HUES48 (cell line): ENCODE results near the gene NEURL1B.
"Not testable (repeated sequence)": the region's sequence is repeated elsewhere in the genome, so short reads cannot be mapped to it uniquely, and the experiment has no call there.

Source experiments
- H3K27ac ChIP-seq: one replicate; pipeline ENCODE4 v1.7.0; 2013; ENCODE audit warnings: low read depth, low read length, inconsistent platforms
- H3K27me3 ChIP-seq: 2 replicates; pipeline ENCODE4 v1.6.1; 2013; ENCODE audit warnings: mild to moderate bottlenecking, low read length; ENCODE audit not compliant: control insufficient read depth, insufficient read depth
- H3K36me3 ChIP-seq: 2 replicates; pipeline ENCODE4 v1.6.1; 2013; ENCODE audit warnings: low read length; ENCODE audit not compliant: control insufficient read depth, insufficient read depth
- H3K4me1 ChIP-seq: 2 replicates; pipeline ENCODE4 v1.6.1; 2013; ENCODE audit warnings: mild to moderate bottlenecking, low read length; ENCODE audit not compliant: control insufficient read depth, insufficient read depth
- H3K4me3 ChIP-seq: 2 replicates; pipeline ENCODE4 v1.5.1; 2013; ENCODE audit warnings: mild to moderate bottlenecking, low read depth, low read length
- H3K9ac ChIP-seq: 2 replicates; pipeline ENCODE4 v1.6.1; 2013; ENCODE audit warnings: mild to moderate bottlenecking, low read depth, low read length, moderate library complexity
- H3K9me3 ChIP-seq: 2 replicates; pipeline ENCODE4 v1.6.1; 2013; ENCODE audit warnings: low read length; ENCODE audit not compliant: control insufficient read depth, insufficient read depth

Gene NEURL1B

DNA sequence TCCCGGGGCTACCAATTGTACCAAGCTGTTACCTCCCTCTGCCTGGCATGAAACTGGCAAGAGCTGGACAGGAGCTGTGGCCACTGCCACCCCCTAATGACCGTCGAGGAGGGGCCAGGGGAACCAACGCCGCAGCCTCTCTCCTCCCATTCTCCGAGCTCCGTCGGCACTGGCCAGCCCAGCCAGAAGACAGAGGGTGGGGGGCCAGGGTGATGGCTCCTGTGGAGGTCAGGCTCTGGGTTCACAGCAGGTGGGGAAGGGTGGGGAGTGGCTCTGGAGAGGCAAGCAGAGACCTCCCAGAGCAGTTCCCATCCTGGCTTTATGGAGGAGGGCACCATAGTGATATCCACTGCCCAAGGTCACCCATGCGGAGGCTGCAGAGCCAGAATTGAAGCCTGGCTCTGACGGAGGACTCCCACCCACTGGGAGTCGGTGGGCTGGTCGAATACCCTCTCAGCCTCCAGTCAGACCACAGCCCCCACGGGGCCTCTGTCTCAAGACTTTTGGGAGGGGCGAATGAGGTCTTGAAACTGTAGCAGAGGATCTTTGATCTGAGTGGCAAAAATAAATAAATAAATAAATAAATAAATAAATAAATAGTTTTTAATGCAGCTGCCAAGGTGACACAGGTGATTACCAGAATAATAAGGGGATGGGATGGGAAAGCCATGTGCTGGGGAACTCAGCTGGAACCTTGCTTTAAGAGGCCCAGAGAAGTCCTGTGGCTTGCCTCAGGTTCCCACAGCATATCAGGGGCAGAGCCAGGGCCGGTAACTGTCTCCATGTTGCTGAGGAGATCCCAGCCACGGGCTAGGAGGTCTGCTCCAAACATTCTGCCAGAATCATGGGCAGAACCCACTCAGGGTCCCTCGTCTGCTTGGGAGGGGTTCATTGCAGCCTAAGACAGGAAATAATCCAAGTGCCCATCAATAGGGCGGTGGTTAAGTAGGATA, 42.5 kb upstream of the NEURL1B start:
- H3K4me1 ChIP-seq = peaks cover 5% of the 10 kb centered on the region; the same call in 1 of the 2 replicates
- H3K9ac ChIP-seq = no peak overlapping the region
- no peaks in the 10 kb centered on the region for H3K9me3 ChIP-seq
- H3K36me3 ChIP-seq = no peaks in the 10 kb centered on the region
- no peaks in the 10 kb centered on the region for H3K27me3 ChIP-seq
- H3K27ac ChIP-seq = no peak overlapping the region
- no peak overlapping the region for H3K4me3 ChIP-seq

DNA sequence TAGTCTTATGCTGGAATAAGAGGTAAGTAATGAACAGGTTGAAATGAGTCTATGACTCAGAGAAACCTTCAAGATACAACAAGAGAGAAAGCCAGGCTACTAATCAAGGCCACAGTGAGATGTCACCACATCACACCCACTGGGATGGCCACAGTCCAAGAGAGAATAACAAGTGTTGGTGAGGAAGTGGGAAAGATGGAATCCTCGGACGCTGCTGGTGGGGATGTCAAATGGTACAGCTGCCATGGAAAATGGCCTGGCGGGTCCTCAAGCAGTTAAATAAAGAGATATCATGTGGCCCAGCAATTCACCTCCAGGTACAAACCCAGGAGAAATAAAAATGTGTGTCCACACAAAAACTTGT, 41.9 kb upstream of the NEURL1B start:
- H3K27me3 ChIP-seq = no peaks in the 10 kb centered on the region
- no peak overlapping the region for H3K4me3 ChIP-seq
- no peaks in the 10 kb centered on the region for H3K9me3 ChIP-seq
- H3K36me3 ChIP-seq = no peaks in the 10 kb centered on the region
- peaks cover 6% of the 10 kb centered on the region; the same call in 1 of the 2 replicates for H3K4me1 ChIP-seq
- H3K27ac ChIP-seq = no peak overlapping the region
- no peak overlapping the region for H3K9ac ChIP-seq

DNA sequence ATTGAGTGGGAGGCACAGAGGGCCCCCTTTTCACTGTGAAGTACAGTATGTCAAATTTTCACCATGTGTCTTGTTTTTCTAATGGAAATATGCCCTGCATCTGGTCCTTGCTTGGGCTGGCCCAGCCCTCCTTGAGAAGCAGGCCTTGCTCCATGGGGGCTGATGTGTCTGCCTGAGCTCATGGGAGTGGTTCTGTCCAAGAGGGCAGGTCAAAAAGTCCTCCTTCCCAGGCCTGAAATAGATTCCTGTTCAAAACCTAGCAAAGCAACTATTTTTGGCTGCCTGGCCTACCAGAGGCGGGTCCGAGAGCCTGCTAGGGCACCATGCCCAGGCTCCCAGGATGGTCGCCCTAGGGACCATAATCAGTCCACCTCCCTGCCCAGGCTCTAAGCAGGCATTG, 40.5 kb upstream of the NEURL1B start:
- Histone ChIP-seq H3K36me3 (no peaks in the 10 kb centered on the region), H3K9me3 (no peaks in the 10 kb centered on the region), H3K9ac (no peak overlapping the region), H3K27ac (no peak overlapping the region), H3K27me3 (no peaks in the 10 kb centered on the region), H3K4me3 (no peak overlapping the region), H3K4me1 (peaks cover 6% of the 10 kb centered on the region; the same call in 1 of the 2 replicates)

DNA sequence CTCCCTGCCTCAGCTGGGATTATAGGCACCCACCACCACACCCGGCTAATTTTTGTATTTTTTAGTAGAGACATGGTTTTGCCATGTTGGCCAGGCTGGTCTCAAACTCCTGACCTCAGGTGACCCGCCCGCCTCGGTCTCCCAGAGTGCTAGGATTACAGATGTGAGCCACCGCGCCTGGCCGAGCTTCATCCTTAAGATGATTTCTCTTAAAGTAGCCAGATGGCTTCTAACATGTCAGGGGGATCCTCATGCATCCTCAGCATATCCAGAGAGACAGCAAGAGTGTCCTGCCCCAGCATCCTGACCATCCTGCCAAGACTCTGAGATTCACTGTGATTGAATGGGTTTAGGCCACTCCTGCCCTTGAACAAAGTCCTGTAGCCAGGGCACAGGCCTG, 39.5 kb upstream of the NEURL1B start:
- not testable (repeated sequence) for H3K4me1 ChIP-seq, H3K36me3 ChIP-seq, H3K9ac ChIP-seq, H3K27ac ChIP-seq, H3K9me3 ChIP-seq, H3K27me3 ChIP-seq, H3K4me3 ChIP-seq

DNA sequence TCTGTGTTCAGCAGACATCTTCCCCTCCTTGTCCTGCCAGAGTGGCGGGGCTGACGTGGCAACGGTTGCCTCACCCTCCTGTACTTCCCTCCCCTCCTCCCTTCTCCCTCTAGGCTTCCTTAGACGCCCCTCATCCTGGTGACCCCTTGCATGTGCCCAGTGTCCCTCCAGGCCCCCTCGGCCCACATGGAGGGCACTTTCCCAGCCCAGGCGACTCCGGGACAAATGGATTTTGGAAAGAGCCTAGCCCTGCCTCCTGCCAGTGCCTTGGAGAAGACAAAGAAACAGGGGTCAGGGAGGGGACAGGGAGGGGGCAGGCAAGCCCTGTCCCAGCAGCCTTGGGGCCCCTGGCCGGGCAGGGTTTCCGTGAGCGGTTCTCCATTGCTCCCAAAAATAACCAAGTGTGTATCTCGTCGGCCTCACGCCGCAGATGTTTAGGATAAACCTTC, 38.3 kb upstream of the NEURL1B start:
- Histone ChIP-seq H3K4me1 (peaks cover 12% of the 10 kb centered on the region; the same call in 1 of the 2 replicates), H3K9ac (no peak overlapping the region), H3K36me3 (no peaks in the 10 kb centered on the region), H3K27ac (no peak overlapping the region), H3K27me3 (no peaks in the 10 kb centered on the region), H3K9me3 (no peaks in the 10 kb centered on the region), H3K4me3 (no peak overlapping the region)

DNA sequence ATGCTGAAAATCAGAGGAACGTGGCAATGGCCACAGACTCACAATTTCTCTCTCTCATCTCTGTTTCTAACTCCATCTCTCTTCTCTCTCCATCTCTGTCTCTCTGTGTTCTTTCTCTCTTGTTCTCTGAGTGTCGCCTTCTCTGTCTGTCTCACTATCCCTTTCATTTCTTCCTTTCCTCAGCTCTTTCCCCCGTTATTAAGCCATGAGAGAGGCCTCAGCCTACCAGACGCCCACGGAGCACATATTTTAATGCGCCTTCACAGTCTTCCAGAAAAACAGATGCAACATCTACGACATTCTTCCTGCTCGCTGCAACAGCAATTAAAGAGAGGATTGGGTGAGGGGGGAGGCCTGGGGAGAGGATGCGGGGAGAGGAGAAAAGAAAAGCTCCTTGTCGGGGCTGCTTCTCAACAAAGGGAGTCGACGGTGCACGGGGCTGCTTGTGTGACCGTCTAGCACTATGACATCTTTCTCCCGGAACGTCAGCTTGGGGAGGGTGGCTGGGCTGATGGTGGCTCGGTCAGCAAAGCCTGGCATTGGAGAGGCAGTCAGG, 37.7 kb upstream of the NEURL1B start:
- Histone ChIP-seq H3K4me1 (peaks cover 12% of the 10 kb centered on the region; the same call in 1 of the 2 replicates), H3K4me3 (no peak overlapping the region), H3K27me3 (no peaks in the 10 kb centered on the region), H3K36me3 (no peaks in the 10 kb centered on the region), H3K27ac (no peak overlapping the region), H3K9me3 (no peaks in the 10 kb centered on the region), H3K9ac (no peak overlapping the region)

DNA sequence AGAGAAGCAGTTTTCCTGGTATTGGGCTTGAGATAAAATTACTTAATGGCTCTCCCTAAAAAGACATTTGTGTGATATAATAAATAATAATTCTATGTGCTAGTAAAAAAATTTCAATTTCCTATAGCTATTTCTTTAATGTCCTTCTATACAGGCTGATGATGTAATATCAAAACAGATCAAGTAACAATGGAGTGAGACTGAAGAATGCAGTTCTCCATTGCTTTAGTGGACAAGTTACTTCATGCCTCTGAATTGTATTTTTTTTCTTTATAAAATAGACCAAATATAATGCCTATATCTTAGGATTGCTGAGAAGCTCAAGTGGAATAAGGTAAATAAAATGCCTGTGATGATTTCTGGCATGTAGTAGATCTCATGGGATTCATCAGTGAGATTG, 35.6 kb upstream of the NEURL1B start:
- Histone ChIP-seq H3K4me1 (peaks cover 12% of the 10 kb centered on the region; the same call in 1 of the 2 replicates), H3K9me3 (no peaks in the 10 kb centered on the region), H3K36me3 (no peaks in the 10 kb centered on the region), H3K27ac (no peak overlapping the region), H3K27me3 (no peaks in the 10 kb centered on the region), H3K4me3 (no peak overlapping the region), H3K9ac (no peak overlapping the region)

DNA sequence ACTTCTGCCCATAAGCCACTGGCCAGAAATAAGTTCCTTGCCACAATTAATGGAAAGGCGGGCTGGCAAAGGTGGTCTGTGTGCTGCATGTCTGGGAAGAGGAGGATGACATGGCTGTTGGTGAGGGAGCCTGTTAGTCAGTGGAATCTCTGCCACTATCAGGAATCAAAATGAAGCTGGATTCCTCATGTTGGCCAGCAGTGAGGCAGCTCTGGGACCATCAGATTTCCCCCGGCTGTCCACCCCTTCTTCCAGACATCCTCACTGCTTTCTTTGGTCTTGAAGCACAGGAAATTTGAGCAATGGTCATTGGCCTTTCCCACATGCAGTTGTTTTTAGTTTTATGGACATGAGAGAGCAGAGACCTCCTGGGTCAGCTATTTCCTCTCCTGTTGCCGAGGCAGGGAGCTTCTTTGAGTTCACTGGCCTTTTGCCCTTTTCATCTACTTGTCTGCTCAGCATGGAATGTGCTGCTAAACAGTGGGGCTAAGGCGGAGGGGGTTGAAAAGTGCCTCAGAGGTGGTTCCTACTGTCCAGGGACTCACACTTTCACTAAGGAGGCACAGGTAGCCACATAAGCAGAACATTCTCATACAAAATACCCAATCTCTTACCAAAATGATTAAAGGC, 34.8 kb upstream of the NEURL1B start:
- Histone ChIP-seq H3K9ac (no peak overlapping the region), H3K4me1 (peaks cover 12% of the 10 kb centered on the region; the same call in 1 of the 2 replicates)

DNA sequence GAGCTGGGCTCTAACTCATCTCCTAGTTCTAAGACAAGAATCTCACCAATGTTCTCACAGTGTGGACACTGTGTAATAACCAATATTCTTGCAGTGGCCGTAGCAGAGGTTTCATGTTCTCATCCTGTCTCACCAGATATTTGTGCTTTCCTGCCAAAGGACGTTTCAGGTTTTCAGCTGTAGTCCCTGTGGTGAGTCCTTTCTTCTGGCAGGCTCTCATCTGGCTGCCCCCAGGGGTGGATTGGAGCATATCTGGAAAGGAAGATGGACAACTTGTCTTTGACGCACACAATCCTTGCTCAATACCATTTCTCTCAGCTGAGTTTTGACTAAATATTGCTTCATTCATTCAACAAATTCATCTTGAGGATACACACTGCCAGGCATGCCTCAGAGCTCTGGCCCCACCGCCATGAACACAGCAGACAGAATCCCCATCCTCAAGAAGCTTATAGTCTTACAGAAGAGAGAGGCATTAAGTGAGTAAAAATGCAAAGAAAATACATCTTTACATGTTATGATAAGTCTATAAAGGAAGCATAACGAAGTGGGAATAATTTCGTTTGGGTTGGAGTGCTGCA, 33.8 kb upstream of the NEURL1B start:
- Histone ChIP-seq H3K4me1 (peaks cover 12% of the 10 kb centered on the region; the same call in 1 of the 2 replicates), H3K27ac (no peak overlapping the region), H3K9ac (no peak overlapping the region), H3K4me3 (no peak overlapping the region), H3K36me3 (no peaks in the 10 kb centered on the region), H3K27me3 (no peaks in the 10 kb centered on the region), H3K9me3 (no peaks in the 10 kb centered on the region)

More for the DNA sequence above, 34.8 kb upstream of the NEURL1B start:
- H3K4me3 ChIP-seq = no peak overlapping the region
- H3K36me3 ChIP-seq = no peaks in the 10 kb centered on the region
- H3K9me3 ChIP-seq = no peaks in the 10 kb centered on the region
- H3K27me3 ChIP-seq = no peaks in the 10 kb centered on the region
- peak overlapping the region; percentile 23 for H3K27ac ChIP-seq

DNA sequence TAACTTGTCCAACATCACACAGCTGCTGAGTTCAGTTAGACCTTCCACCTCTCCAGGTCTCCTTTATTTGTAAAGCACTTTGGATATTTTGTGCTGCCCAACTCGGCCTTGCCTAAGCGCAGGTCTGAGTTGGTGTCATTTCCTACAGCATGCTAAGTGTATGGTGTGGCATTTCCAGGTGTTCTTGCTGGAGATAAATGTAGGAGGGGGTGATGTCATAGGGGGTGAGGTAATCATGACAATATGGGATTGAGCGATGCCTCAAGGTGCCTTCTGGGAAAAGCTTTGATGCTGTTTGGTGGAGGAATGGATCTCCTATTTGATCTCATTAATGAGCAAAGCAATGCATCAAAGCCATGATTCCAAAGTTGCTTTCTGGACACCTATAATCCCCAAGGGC, 32.3 kb upstream of the NEURL1B start:
- Histone ChIP-seq H3K27ac (no peak overlapping the region), H3K27me3 (no peaks in the 10 kb centered on the region), H3K9me3 (no peaks in the 10 kb centered on the region), H3K9ac (no peak overlapping the region), H3K36me3 (no peaks in the 10 kb centered on the region), H3K4me1 (peaks cover 6% of the 10 kb centered on the region; the same call in 1 of the 2 replicates), H3K4me3 (no peak overlapping the region)
